Mononuclear cell (primary cell): ENCODE data around the gene SCARB1. TPM values are rescaled to one million over a fixed set of nuclear protein-coding genes. Genes with fewer than 3 reads are reported as not detected.

Experiments
- H3K27me3 ChIP-seq: 2 replicates; pipeline ENCODE4 v1.6.0; 2011; ENCODE audit warnings: low read length, control low read depth; ENCODE audit not compliant: insufficient read depth
- H3K4me1 ChIP-seq: 2 replicates; pipeline ENCODE4 v1.5.1; 2011; ENCODE audit warnings: mild to moderate bottlenecking, low read length, control low read depth; ENCODE audit not compliant: insufficient read depth
- H3K4me3 ChIP-seq: 2 replicates; pipeline ENCODE4 v1.5.1; 2011; ENCODE audit warnings: mild to moderate bottlenecking, low read length, moderate library complexity
- H3K9me3 ChIP-seq: 2 replicates; pipeline ENCODE4 v1.5.1; 2011; ENCODE audit warnings: low read depth, mild to moderate bottlenecking, control low read depth, low read length
- total RNA-seq: library from RNA; depleted of rRNA; stranded (reverse); fragments of >200 nt; gene quantifications from one replicate; pipeline ENCODE4 v1.2.3, GENCODE V29; 2012

The SCARB1 gene
- total RNA-seq, 1 donor: 2.5 TPM

GRCh38 chr12:124872068-124872719, 8.5 kb upstream of the SCARB1 start:
- H3K9me3 ChIP-seq: no peaks in the 10 kb centered on the region
- no peaks in the 10 kb centered on the region for H3K27me3 ChIP-seq
- H3K4me3 ChIP-seq: no peak overlapping the region
- H3K4me1 ChIP-seq: peaks cover 32% of the 10 kb centered on the region

GRCh38 chr12:124871297-124871696, 7.6 kb upstream of the SCARB1 start:
- no peak overlapping the region for H3K4me3 ChIP-seq
- peaks cover 33% of the 10 kb centered on the region for H3K4me1 ChIP-seq
- H3K27me3 ChIP-seq: no peaks in the 10 kb centered on the region
- no peaks in the 10 kb centered on the region for H3K9me3 ChIP-seq

GRCh38 chr12:124870515-124870914, 6.9 kb upstream of the SCARB1 start:
- Histone ChIP-seq H3K4me1 (peaks cover 33% of the 10 kb centered on the region), H3K27me3 (no peaks in the 10 kb centered on the region), H3K4me3 (no peak overlapping the region), H3K9me3 (no peaks in the 10 kb centered on the region)

- Histone ChIP-seq H3K9me3 (no peaks in the 10 kb centered on the region), H3K4me1 (peaks cover 33% of the 10 kb centered on the region), H3K27me3 (no peaks in the 10 kb centered on the region), H3K4me3 (no peak overlapping the region)
These were observed 5.5 kb upstream of the SCARB1 start for GRCh38 chr12:124869059-124869665.

- Histone ChIP-seq H3K9me3 (no peaks in the 10 kb centered on the region), H3K27me3 (no peaks in the 10 kb centered on the region), H3K4me3 (no peak overlapping the region), H3K4me1 (peaks cover 36% of the 10 kb centered on the region)
These were observed 4.8 kb upstream of the SCARB1 start for GRCh38 chr12:124868252-124869058.

- peaks cover 46% of the 10 kb centered on the region for H3K4me1 ChIP-seq
- H3K4me3 ChIP-seq: no peak overlapping the region
- no peaks in the 10 kb centered on the region for H3K27me3 ChIP-seq
- no peaks in the 10 kb centered on the region for H3K9me3 ChIP-seq
These were observed 3.8 kb upstream of the SCARB1 start for GRCh38 chr12:124867401-124867930.

- H3K4me1 ChIP-seq: peaks cover 49% of the 10 kb centered on the region
- no peak overlapping the region for H3K4me3 ChIP-seq
- H3K9me3 ChIP-seq: no peaks in the 10 kb centered on the region
- no peaks in the 10 kb centered on the region for H3K27me3 ChIP-seq
These were observed 3.3 kb upstream of the SCARB1 start for GRCh38 chr12:124866883-124867400.

- peaks cover 55% of the 10 kb centered on the region for H3K4me1 ChIP-seq
- no peaks in the 10 kb centered on the region for H3K9me3 ChIP-seq
- H3K4me3 ChIP-seq: no peak overlapping the region
- no peaks in the 10 kb centered on the region for H3K27me3 ChIP-seq
These were observed 2.7 kb upstream of the SCARB1 start for GRCh38 chr12:124866195-124866882.

- H3K4me3 ChIP-seq: no peak overlapping the region
- H3K27me3 ChIP-seq: no peaks in the 10 kb centered on the region
- H3K9me3 ChIP-seq: no peaks in the 10 kb centered on the region
- H3K4me1 ChIP-seq: peaks cover 55% of the 10 kb centered on the region
These were observed 2.1 kb upstream of the SCARB1 start for GRCh38 chr12:124865728-124866127.

- no peaks in the 10 kb centered on the region for H3K9me3 ChIP-seq
- no peak overlapping the region for H3K4me3 ChIP-seq
- peaks cover 47% of the 10 kb centered on the region for H3K4me1 ChIP-seq
- H3K27me3 ChIP-seq: no peaks in the 10 kb centered on the region
These were observed 675 bp upstream of the SCARB1 start for GRCh38 chr12:124864326-124864752.

GRCh38 chr12:124862768-124863415, 772 bp downstream of the SCARB1 start:
- H3K9me3 ChIP-seq: no peaks in the 10 kb centered on the region
- H3K4me1 ChIP-seq: peaks cover 33% of the 10 kb centered on the region
- no peaks in the 10 kb centered on the region for H3K27me3 ChIP-seq
- H3K4me3 ChIP-seq: peak overlapping the region; percentile 56

- Histone ChIP-seq H3K4me3 (no peak overlapping the region), H3K9me3 (no peaks in the 10 kb centered on the region), H3K27me3 (no peaks in the 10 kb centered on the region), H3K4me1 (peaks cover 25% of the 10 kb centered on the region)
These were observed 1.6 kb downstream of the SCARB1 start for GRCh38 chr12:124861898-124862676.

GRCh38 chr12:124861492-124861891, 2.2 kb downstream of the SCARB1 start:
- Histone ChIP-seq H3K9me3 (no peaks in the 10 kb centered on the region), H3K4me3 (no peak overlapping the region), H3K27me3 (no peaks in the 10 kb centered on the region), H3K4me1 (peaks cover 28% of the 10 kb centered on the region)
